ENCODE measurements around the gene SERPINF2.

DNA sequence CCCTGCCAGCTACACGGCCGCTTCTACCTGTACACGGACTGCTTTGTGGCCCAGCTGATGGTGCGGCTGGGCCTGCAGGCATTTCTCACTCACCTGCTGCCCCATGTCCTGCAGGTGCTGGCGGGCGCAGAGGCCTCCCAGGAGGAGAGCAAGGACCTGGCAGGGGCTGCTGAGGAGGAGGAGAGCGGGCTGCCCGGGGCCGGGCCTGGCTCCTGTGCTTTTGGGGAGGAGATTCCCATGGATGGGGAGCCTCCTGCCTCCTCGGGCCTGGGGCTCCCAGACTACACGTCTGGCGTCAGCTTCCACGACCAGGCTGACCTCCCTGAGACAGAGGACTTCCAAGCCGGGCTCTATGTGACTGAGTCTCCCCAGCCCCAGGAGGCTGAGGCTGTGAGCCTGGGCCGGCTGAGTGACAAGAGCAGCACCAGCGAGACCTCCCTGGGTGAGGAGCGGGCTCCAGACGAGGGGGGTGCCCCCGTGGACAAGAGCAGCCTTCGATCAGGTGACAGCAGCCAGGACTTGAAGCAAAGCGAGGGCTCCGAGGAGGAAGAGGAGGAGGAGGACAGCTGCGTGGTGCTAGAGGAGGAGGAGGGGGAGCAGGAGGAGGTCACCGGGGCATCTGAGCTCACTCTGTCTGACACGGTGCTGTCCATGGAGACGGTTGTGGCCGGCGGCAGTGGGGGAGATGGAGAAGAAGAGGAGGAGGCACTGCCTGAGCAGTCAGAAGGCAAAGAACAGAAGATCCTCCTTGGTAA lies 14.6 kb upstream of the SERPINF2 start:
- TF ChIP-seq CTCF (conservative IDR thresholded peaks at IDR 0.05 in 1 of 2, IDR thresholded peaks at IDR 0.05 in 1 of 2; ENCODE audit: low read depth in 1 of 2, low read length in 2 of 2) (no peak), EZH2 (IDR thresholded peaks at IDR 0.05; ENCODE audit: low read length, missing control alignments) (no peak)

All from fibroblast of lung (primary cell).